ENCODE data around the gene DROSHA.

DROSHA gene

DNA sequence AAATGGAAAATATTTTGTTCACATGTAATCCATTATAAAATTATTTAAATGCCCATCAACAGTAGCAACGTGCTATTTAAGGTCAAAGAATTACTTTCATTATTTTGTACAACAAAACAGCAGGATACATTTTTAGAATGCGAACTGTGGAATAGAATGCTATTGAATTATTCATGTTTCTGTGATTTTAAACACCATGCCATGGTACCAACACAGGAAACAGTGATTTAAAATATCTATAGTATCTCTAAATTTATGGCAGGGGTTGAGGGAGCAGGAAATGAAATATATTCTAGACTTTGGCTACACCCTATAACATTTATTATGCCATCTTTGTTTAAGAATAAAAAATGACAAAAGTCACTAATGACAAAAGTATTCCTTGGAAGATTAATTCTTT lies 62.4 kb downstream of the DROSHA start:
- DNase-seq: no peak

DNA sequence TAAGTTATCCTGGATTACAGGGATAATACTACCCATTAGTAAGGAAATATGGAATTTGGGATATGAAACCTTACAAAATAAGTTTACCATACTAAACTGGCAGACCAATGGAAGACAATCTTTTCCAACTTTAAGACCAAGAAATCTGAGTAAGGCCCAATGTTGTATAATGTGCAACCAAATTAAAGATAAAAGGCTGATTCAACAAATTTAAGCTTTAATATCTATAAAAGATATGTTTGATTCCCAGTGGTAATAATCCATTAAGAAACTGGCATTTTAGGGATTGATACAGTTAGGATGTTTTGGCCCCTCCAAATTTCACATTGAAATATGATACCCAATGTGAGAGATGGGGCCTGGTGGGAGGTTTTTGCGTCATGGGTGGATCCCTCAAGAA lies 66.6 kb downstream of the DROSHA start:
- no peak for DNase-seq

DNA sequence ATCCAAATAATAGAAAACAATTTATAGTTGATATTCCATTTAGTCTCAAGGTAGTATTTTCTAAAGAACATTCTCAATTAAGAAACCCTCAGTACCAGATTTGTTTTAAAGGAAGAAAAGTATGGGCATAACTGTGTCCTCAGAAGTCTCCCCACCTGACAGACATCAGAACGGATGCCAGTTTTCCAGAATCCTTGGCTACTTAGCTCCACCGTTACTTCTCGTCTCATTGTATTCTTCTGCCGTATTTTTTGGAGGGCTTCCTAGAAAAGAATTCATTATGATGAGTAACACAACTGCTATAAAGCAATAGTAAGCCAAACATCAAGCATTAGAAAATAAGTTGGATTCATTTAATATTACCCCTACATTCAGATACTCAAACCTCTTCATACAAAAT lies 67.8 kb downstream of the DROSHA start:
- DNase-seq: no peak

DNA sequence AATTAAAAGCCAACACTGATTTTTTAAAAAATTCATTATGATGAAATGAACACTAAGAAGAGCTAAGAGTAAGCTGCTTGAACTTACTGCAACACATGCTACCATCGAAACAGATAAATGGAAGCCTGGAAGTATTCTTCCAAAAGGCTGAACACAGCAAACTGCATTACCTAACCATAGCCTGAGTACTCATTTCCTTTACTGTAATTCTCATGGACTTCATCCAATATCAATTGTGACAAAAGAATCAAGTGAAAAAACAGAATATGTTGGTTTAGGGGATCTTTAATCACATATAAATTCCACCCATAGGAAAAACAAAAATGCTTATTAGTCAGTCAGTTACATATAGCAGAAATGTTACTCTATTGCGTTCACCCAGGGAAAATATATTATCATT lies 68.5 kb downstream of the DROSHA start:
- no peak for DNase-seq

DNA sequence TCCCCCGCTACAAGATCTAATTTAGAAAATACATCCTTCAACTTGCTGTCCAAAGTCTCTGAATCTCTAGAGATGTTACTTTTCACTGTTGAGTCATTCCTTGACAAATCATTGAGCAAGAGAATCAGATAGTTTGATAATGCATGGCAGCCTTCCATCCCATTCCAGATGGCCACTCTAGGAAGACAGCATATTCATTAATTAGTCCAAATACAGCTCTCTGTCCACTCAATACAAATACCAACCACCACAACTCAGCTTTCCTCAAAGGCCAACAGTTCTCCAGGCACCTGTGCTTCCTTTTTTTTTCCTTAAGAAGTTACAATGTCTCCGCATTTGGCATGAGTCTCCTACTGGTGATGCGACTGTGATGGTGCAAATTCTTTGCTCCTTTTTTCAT lies 72.3 kb downstream of the DROSHA start:
- no peak for DNase-seq

DNA sequence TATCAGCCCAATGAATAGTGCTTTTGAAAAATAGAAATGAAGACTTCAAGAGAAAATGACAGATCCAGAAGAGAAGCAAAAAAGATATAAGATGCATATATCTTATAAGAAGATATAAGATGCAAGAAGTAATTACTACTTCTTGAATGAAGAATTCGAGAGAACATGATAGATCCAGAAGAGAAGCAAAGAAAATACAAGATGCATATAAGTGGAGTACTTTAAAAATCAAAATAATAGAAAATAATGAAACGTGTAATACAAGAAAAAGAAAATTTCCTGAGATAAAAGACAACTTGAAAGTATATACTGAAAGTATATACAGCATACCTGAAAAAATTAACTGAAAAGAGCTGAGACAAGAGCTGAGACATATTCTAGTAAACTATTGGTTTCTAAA lies 76.7 kb downstream of the DROSHA start:
- no peak for DNase-seq

DNA sequence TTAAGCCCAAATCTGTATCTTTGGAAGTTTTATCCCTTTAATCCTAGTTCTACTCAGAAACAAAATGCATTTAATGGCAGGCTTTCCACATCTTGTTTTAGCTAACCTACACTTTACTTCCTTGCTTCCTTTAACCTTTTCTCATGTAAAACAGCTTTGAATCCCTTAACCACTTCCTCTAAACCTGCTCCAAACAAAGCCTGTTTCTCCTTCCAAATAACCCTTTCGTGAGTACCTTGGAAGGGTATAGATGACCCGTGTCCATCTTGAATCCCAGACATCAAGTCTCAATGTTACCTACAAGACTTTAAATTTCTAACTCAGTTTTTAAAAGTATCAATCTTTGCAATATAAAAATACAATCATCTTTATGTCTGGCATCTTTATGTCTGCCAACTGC lies 78.4 kb downstream of the DROSHA start:
- no peak for DNase-seq

DNA sequence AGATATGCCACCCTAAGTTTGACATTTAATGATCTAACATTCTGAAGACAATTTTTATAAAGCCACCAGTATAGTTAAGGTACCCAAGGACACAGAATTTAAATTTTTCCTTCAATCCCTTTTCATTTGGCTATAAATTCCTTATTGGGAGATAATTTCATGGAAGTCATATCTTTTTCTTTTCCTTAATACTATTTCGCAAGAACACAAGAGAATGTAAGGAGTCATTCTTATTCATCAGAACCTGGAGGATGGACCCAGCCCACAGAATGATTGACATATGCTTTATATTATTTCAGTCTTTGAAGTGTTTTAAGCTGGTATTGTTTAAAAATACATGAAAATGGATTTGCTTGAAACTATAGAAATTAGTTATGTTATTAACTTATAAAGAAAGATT lies 79.6 kb downstream of the DROSHA start:
- no peak for DNase-seq

DNA sequence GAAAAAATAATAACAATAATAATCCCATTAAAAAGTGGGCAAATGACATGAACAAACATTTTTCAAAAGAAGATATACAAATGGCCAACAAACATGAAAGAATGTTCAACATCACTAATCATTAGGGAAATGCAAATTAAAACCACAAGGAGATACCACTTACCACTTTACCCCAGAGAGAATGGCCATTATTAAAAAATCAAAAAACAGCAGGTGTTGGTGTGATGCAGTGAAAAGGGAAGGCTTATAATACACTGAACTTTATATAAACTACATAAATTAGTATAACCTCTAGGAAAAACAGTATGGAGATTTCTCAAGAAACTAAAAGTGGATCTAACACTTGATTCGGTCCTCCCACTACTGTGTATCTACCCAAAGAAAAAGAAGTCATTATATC lies 81.9 kb downstream of the DROSHA start:
- no peak for DNase-seq

DNA sequence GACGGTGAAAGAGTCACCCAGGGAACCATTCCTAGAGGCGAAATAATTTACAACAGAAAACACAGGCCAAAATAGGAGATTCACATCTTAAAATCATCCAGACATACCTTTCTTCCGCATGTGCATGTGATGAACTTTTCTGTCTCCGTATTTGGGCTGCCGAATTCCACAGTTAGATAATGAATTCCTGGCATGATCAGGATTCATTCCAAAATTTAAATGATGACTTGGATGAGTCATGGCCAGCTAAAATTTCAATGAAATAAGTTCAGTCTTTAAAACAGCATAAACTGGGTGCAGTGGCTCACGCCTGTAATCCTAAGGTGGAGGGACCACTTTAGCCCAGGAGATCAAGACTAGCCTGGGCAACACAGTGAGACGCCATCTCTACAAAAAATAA lies 82.7 kb downstream of the DROSHA start:
- no peak for DNase-seq

DNA sequence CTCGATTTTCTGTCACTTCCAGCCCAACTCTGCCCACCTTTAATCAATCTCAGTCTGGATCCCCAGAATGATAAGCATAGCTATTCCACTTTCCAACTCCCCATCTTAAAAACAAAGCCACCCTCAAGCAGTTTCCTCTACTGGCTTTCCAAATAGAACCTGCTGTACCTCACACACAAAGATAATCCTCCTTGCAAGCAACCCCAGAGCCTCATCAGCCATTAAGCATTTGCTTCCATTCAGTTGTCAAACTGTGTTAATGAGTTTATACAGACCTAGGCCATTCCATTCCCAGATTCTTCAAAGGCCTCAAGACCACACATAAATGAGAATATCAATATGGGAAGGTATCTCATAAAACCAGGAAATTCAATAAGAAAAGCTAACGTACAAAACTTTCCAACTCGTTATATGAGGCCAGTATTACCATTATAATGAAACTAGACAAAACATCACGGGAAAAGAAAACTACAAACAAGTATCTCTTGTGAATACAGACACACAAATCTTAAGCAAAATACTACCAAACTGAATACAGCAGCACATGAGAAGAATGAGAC lies 86.8 kb downstream of the DROSHA start:
- no peak for DNase-seq

DNA sequence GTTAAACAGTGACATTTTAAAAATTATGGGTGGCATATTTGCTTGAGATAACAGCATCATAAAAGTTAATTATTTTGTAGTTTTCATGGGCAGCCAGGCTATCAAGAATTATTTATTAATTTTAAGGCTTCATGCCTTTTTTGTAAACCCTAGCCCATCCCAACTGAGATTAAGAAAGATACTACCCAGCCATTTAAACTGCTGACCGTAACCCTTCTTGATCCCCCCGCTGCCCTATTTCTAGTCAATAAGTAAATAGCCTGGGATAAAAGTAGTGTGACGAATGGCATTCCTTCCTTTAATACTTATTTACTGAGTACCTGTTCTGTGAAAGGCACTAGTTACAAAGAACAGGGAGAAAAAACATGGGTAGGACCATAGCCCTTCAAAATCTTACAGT lies 88.3 kb downstream of the DROSHA start:
- no peak for DNase-seq

DNA sequence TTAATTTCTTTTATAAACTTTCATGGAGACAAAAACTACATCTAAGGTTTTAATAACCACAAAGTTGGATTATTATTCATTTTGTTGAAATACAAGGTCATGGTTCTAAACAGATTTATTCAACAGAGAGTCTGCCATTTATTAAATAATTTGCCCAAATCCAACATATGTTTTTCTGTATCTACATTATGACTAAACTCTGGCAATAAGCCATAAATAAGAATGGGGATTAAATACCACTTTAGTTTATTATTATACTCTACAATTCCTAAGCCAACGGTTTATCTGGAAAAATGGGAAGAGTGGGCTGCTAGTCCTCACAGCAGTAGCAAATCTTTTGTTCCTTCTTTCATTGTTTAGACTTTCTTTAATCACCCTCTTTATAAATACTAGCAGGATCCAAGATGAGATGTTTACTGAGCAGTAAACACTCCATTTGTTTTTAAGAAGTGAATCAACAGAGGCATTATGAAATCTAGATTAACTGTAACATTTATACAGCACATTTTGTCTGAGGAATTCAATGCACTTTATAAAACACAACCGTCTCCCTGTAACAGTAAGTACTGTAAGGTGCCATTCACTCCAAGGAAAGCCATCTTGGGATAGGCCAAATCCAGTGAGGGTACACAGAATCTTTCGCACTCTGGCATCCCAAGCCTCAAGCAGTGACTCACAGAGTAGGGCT lies 89.7 kb downstream of the DROSHA start:
- DNase-seq: no peak

DNA sequence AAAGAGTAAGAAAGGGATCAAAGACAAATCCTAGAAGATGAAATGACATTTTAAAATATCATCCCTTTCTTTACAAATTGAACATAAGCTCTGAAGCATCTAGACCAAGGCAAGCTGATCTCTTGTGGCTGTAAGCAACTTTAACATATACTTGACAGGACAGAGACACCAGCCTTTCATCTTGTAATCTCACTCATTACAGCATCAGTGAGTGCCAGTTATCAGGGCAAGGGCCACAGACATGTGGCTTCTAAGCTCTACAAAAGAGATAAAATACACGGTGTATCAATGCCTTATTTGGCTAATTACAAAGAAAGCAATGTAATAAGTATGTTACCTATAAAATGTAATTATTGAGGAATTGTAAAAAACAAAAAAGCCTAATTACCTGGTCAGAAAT lies 95.0 kb downstream of the DROSHA start:
- DNase-seq: no peak

DNA sequence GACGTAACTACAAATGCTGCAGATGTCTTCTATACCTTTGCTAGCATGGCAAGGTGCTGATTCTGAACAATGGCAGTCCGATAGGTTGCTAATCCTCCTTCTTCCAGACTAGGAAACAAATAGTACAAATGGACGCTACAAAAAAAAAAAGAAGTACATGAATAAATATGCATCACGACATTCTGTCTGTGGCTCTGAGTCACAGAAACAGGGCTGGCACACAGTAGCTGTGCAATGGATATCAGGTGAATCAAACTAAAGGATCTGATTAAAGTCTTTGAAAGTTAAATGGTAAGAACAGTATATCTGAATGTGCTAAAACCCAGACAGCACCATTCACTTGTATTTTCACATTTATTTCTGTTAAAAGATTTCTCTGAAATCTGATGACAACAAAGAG lies 96.2 kb downstream of the DROSHA start:
- DNase-seq: no peak

DNA sequence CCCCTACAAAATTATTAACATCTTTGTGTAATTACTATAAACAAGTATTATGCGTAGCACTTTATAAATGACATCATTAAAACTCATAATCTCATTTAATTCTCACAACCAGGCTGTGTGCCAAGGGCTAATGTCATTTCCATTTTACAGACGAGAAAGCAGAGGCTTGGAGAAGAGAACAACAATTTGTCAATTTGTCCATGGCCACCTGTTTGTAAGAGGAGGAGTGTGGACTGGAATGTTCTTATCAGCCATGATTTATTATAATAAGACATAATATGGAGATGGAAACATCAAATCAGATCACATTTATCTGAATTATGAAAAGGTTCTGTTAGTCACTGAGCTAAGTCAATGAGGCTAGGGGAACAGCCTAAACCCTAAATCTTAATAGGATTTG lies 97.0 kb downstream of the DROSHA start:
- no peak for DNase-seq

DNA sequence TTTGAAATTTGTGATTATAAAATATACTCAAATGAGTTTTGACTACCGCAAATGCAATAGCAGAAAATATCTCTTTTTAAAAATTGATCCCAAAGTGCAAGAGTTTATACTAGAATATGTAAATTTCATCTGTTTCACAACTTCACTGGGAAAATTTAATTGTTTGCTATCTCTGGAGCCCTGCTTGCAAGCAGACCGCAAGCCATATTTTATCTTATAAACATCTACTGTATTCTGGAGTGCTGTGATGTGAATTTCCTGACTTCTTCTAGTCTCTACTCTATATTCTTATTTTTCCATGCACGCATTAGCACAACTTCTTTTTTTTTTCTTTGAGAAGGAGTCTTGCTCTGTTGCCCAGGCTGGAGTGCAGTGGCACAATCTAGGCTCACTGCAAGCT lies 98.7 kb downstream of the DROSHA start:
- DNase-seq: no peak

DNA sequence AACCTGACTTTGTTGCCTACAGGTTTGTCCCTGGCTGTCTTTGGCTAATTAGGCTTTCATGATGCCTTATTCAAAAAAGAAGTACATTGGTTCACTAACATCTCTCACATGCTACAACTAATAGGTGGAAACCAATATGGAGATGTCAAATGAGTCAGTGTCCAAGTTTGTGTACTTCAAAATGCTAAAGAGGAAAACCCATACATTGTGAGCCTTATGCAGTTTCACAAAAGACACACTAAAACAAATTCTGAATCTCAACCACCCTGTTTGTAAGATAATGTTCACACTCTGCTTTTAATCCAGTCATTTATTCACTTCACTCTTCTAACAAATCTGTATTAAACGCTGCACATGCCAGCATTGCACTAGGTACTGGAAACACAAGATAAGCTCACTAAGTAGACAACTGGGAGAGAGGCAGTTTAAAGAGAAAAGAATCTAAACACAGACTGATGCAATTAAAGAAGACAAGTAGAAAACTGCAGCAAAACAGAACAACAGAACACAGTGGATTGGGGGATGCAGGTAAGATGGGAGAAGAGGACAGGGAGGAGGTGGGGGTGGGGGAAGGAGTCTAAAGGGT lies 104.1 kb downstream of the DROSHA start:
- no peak for DNase-seq

DNA sequence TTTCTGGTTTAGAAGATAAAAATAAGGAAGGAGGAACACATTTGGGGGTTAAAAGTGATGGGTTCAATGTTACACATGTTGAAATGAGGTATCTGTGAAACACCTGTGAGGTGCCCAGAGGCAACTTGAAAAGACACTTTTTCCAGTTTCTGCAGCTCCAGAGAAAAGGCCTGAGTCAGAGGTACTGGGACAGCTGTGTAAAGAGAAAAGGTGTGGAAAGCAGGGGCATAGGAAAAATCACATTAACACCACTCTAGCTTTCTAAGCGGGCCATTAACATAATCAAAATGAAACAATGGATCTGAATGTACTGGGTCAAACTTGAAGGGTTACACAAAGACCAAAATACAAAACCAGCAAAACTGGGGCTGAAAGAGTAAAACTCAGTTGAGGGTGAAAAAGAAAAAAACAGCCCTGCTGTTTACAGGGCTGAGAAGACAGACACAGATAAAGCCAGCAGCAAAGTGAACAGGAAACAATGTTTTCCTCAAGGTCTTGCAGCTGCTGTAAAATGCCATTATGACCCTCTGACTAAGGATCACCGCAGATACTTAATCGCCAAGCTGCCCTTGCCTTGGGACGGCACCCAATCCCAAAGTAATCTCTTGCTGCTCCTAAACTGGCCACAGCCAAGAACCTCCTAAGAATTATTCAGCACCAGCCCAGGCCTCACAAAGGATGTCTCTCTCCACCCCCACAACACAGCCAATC lies 104.7 kb downstream of the DROSHA start:
- no peak for DNase-seq

DNA sequence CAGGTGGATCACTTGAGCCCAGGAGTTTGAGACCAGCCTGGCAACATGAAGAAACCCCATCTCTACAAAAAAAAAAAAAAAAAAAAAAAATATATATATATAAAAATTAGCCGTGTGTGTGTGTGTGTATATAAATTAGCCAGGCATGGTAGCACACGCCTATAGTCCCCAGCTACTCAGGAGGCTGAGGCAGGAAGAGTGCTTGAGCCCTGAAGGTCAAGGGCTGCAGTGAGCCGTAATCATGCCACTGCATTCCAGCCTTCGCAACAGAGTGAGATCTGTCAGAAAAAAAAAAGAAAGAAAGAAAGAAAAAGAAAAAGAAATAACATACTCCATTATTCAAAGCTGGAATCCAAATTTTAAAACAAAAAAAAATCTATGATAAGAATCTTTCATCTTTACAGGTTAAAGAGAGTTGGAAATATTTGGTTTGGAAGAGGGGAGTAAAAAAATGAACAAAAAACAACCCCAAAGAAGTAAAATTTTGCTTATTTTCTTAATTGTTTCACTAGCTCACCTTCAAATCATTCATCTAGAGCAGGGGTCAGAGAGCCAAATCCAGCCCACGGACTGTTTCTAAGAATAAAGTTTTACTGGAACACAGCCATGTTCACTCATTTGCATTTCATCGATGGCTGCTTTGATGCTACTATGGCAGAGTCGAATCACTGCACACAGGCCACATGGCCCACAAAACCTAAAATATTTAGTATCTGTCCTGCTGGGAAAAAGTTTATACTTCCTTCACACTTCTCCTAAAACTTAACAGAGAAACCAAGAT lies 109.9 kb downstream of the DROSHA start:
- no peak for DNase-seq

DNA sequence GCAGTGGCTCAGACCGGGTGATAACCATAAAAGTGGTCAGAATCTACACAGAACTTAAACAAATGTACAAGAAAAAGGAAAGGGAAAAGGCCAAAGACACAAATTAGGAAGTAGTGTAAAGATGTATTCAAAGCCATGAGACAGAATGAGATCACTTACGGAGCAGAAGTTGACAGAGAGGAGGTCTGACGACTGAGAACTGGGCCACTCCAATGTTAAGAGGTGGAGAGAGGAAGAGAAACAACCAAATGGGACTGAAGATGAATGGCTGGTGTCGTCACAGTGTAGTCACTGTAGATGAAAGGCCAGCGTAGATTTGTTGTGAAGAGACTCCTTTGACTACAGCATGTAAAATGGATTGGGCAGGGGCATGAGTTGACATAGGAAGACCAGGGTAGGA lies 114.4 kb downstream of the DROSHA start:
- no peak for DNase-seq

DNA sequence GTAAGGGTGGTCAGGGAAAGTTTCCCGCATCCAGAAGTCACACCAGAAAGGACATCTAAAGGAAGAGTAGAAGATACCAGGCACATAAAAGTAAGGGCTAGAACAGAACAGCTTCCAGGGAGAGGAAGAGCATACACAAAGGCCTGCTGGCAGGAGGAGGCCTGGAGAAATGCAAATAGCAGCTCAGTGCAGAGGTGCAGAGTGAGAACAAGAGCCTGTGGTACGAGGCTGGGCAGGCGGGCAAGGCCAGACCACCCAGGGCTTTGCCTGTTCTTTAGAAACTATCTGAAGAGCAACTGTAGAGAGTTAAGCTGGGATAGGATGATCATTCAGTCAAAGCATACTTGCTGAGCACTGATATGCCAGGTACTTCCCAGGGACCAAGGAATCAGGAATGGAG lies 115.3 kb downstream of the DROSHA start:
- DNase-seq: no peak

DNA sequence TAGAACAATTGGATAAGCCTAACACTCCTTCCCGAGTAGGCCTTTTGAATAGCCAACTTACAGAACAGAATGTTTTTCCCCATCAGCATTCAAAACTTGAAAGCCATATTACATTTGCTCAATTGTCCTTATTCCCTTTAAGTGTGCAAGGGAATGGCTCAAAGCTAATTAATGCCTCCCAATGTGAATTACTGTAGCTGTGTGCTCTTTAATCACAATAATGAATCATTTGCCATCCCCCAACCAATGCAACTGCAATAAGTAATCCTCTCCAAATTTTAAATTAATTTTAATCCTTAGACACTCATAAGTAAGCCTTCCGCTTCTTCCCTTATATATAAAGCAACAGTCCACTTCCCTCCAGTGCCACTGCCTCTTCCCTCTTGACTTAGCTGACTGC lies 115.9 kb downstream of the DROSHA start:
- DNase-seq: no peak

Measured in activated gamma-delta T cell (primary cell).